IMR-90 (cell line): Measurements from ENCODE around the gene CYP2B6.
"Not testable (repeated sequence)": the region's sequence is repeated elsewhere in the genome, so short reads cannot be mapped to it uniquely, and the experiment has no call there.

Source experiments
- BHLHE40 ChIP-seq: fragments of 150-350 bp; IDR thresholded peaks from 2 replicates; pipeline ENCODE4 v1.6.1; 2016; ENCODE audit warnings: mild to moderate bottlenecking, low read depth, low read length
- CEBPB ChIP-seq: IDR thresholded peaks from 2 replicates; pipeline ENCODE4 v1.6.1; 2012; ENCODE audit warnings: low read depth, low read length, improper control_type of control experiment
- POLR2A ChIP-seq: IDR thresholded peaks from 2 replicates; pipeline ENCODE4 v1.6.1; 2012; ENCODE audit warnings: mild to moderate bottlenecking, low read depth, low read length
- RAD21 ChIP-seq: IDR thresholded peaks from 2 replicates; pipeline ENCODE4 v1.6.1; 2012; ENCODE audit warnings: low read length, improper control_type of control experiment
- RFX5 ChIP-seq: IDR thresholded peaks from 2 replicates; pipeline ENCODE4 v1.8.0; 2012; ENCODE audit warnings: low read depth, mild to moderate bottlenecking, low read length, moderate library complexity
- SMC3 ChIP-seq: fragments of 150-350 bp; IDR thresholded peaks from 2 replicates; pipeline ENCODE4 v1.6.1; 2016; ENCODE audit warnings: low read depth, mild to moderate bottlenecking, antibody characterized with exemption, low read length, moderate library complexity
- TF ChIP-seq, protein P1 (sequence below): conservative IDR thresholded peaks from 2 replicates; pipeline ENCODE4 v1.5.1; 2012; ENCODE audit warnings: mild to moderate bottlenecking, low read depth, low read length, improper control_type of control experiment

DNA sequence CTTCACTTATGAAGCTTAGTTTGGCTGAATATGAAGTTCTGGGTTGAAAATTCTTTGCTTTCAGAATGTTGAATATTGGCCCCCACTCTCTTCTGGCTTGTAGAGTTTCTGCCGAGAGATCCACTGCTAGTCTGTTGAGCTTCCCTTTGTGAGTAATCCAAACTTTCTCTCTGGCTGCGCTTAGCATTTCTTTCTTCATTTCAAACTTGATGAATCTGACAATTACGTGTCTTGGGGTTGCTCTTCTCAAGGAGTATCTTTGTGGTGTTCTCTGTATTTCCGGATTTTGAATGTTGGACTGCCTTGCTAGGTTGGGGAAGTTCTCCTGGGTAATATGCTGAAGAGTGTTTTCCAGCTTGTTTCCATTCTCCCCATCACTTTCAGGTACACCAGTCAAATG lies 21.4 kb upstream of the CYP2B6 start:
- not testable (repeated sequence) for TF ChIP-seq POLR2A, RFX5, CEBPB, SMC3, RAD21, BHLHE40
- TF ChIP-seq, protein P1, sequence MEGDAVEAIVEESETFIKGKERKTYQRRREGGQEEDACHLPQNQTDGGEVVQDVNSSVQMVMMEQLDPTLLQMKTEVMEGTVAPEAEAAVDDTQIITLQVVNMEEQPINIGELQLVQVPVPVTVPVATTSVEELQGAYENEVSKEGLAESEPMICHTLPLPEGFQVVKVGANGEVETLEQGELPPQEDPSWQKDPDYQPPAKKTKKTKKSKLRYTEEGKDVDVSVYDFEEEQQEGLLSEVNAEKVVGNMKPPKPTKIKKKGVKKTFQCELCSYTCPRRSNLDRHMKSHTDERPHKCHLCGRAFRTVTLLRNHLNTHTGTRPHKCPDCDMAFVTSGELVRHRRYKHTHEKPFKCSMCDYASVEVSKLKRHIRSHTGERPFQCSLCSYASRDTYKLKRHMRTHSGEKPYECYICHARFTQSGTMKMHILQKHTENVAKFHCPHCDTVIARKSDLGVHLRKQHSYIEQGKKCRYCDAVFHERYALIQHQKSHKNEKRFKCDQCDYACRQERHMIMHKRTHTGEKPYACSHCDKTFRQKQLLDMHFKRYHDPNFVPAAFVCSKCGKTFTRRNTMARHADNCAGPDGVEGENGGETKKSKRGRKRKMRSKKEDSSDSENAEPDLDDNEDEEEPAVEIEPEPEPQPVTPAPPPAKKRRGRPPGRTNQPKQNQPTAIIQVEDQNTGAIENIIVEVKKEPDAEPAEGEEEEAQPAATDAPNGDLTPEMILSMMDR, result not testable (repeated sequence)
